Measurements from ENCODE around the gene S100A9.

S100A9 gene

GRCh38 chr1:153380711-153381110 lies 23.1 kb downstream of the S100A9 start:
- H3K4me3 ChIP-seq (ENCODE audit: low read length), result no peak overlapping the region
- TF ChIP-seq ZNF274 (IDR thresholded peaks at IDR 0.05; ENCODE audit: low read depth, low read length), result no peak

- no peak for TF ChIP-seq ZNF274 (IDR thresholded peaks at IDR 0.05; ENCODE audit: low read depth, low read length)
- H3K4me3 ChIP-seq (ENCODE audit: low read length), result no peak overlapping the region
Measured at GRCh38 chr1:153384958-153385580, 27.4 kb downstream of the S100A9 start.

- no peak overlapping the region for H3K4me3 ChIP-seq (ENCODE audit: low read length)
- no peak for TF ChIP-seq ZNF274 (IDR thresholded peaks at IDR 0.05; ENCODE audit: low read depth, low read length)
Measured at GRCh38 chr1:153386500-153386901, 28.8 kb downstream of the S100A9 start.

- H3K4me3 ChIP-seq (ENCODE audit: low read length), result no peak overlapping the region
- no peak for TF ChIP-seq ZNF274 (IDR thresholded peaks at IDR 0.05; ENCODE audit: low read depth, low read length)
Measured at GRCh38 chr1:153387001-153387400, 29.3 kb downstream of the S100A9 start.

- no peak for TF ChIP-seq ZNF274 (IDR thresholded peaks at IDR 0.05; ENCODE audit: low read depth, low read length)
- H3K4me3 ChIP-seq (ENCODE audit: low read length), result no peak overlapping the region
Measured at GRCh38 chr1:153387785-153388184, 30.1 kb downstream of the S100A9 start.

- TF ChIP-seq ZNF274 (IDR thresholded peaks at IDR 0.05; ENCODE audit: low read depth, low read length), result no peak
Measured at GRCh38 chr1:153389401-153389800, 31.7 kb downstream of the S100A9 start.

GRCh38 chr1:153389973-153390879 lies 32.6 kb downstream of the S100A9 start:
- TF ChIP-seq ZNF274 (IDR thresholded peaks at IDR 0.05; ENCODE audit: low read depth, low read length), result no peak
- H3K4me3 ChIP-seq (ENCODE audit: low read length), result no peak overlapping the region

More at GRCh38 chr1:153389401-153389800, 31.7 kb downstream of the S100A9 start:
- no peak overlapping the region for H3K4me3 ChIP-seq (ENCODE audit: low read length)

- no peak for TF ChIP-seq ZNF274 (IDR thresholded peaks at IDR 0.05; ENCODE audit: low read depth, low read length)
- no peak within 1 kb of the TSS for H3K4me3 ChIP-seq (ENCODE audit: low read length)
Measured at GRCh38 chr1:153390938-153391710, 33.5 kb downstream of the S100A9 start, which contains the start of gene S100A8. Gene S100A8, minus strand, starts transcription at chr1:153391073. Its CDS starts 538 bp downstream, at chr1:153390535.

- H3K4me3 ChIP-seq (ENCODE audit: low read length), result no peak overlapping the region
- TF ChIP-seq ZNF274 (IDR thresholded peaks at IDR 0.05; ENCODE audit: low read depth, low read length), result no peak
Measured at GRCh38 chr1:153392258-153392657, 34.6 kb downstream of the S100A9 start.

GRCh38 chr1:153392822-153393221 lies 35.2 kb downstream of the S100A9 start:
- no peak overlapping the region for H3K4me3 ChIP-seq (ENCODE audit: low read length)
- TF ChIP-seq ZNF274 (IDR thresholded peaks at IDR 0.05; ENCODE audit: low read depth, low read length), result no peak

- no peak overlapping the region for H3K4me3 ChIP-seq (ENCODE audit: low read length)
- no peak for TF ChIP-seq ZNF274 (IDR thresholded peaks at IDR 0.05; ENCODE audit: low read depth, low read length)
Measured at GRCh38 chr1:153393926-153394325, 36.3 kb downstream of the S100A9 start.

GRCh38 chr1:153394391-153394790 lies 36.7 kb downstream of the S100A9 start:
- TF ChIP-seq ZNF274 (IDR thresholded peaks at IDR 0.05; ENCODE audit: low read depth, low read length), result no peak
- H3K4me3 ChIP-seq (ENCODE audit: low read length), result no peak overlapping the region

- H3K4me3 ChIP-seq (ENCODE audit: low read length), result no peak overlapping the region
- TF ChIP-seq ZNF274 (IDR thresholded peaks at IDR 0.05; ENCODE audit: low read depth, low read length), result no peak
Measured at GRCh38 chr1:153395136-153395685, 37.6 kb downstream of the S100A9 start.

GRCh38 chr1:153395776-153396175 lies 38.1 kb downstream of the S100A9 start:
- TF ChIP-seq ZNF274 (IDR thresholded peaks at IDR 0.05; ENCODE audit: low read depth, low read length), result no peak

More at GRCh38 chr1:153395776-153396175, 38.1 kb downstream of the S100A9 start:
- H3K4me3 ChIP-seq (ENCODE audit: low read length), result no peak overlapping the region

Measured in GM08714 (cell line).